ENCODE measurements around the gene NDUFAF5. TPM values are rescaled to one million over a fixed set of nuclear protein-coding genes. Genes with fewer than 3 reads are reported as not detected.
"Not testable (repeated sequence)": the region's sequence is repeated elsewhere in the genome, so short reads cannot be mapped to it uniquely, and the experiment has no call there.

The NDUFAF5 gene
- total RNA-seq, 1 donor from 2014 or later: 40.4 TPM

DNA sequence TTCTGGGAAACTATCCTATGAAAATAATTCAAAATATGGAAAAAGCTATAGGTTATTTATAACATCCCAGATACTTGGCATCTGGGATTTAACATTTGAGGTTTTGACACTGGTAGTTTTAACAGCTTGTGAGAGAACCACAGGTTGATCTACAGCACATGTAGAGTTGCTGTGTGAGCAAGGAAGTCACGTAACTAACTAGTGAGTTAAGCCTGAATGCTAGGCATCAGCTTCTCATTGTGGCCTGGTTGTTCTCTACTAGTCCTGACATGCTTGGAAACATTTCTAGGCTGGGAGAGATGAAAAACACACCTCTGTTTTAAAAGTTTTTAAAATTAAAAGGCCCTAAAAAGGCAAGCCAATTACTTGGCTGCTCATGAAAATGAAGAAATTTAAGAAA, 28.3 kb upstream of the NDUFAF5 start:
- DNase-seq (ENCODE audit: low spot score in 2 of 2, unreplicated experiment in 2 of 2): no peak
- no peaks in the 10 kb centered on the region for H3K27me3 Mint-ChIP-seq (ENCODE audit: low read depth)
- no peak overlapping the region for H3K4me3 Mint-ChIP-seq
- no peaks in the 10 kb centered on the region for H3K9me3 Mint-ChIP-seq
- TF ChIP-seq, protein P1, sequence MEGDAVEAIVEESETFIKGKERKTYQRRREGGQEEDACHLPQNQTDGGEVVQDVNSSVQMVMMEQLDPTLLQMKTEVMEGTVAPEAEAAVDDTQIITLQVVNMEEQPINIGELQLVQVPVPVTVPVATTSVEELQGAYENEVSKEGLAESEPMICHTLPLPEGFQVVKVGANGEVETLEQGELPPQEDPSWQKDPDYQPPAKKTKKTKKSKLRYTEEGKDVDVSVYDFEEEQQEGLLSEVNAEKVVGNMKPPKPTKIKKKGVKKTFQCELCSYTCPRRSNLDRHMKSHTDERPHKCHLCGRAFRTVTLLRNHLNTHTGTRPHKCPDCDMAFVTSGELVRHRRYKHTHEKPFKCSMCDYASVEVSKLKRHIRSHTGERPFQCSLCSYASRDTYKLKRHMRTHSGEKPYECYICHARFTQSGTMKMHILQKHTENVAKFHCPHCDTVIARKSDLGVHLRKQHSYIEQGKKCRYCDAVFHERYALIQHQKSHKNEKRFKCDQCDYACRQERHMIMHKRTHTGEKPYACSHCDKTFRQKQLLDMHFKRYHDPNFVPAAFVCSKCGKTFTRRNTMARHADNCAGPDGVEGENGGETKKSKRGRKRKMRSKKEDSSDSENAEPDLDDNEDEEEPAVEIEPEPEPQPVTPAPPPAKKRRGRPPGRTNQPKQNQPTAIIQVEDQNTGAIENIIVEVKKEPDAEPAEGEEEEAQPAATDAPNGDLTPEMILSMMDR (IDR thresholded peaks at IDR 0.05; ENCODE audit: unreplicated experiment): no peak
- peaks cover 21% of the 10 kb centered on the region for H3K36me3 Mint-ChIP-seq
- H3K27ac Mint-ChIP-seq: no peak overlapping the region
- H3K4me1 Mint-ChIP-seq: no peaks in the 10 kb centered on the region

DNA sequence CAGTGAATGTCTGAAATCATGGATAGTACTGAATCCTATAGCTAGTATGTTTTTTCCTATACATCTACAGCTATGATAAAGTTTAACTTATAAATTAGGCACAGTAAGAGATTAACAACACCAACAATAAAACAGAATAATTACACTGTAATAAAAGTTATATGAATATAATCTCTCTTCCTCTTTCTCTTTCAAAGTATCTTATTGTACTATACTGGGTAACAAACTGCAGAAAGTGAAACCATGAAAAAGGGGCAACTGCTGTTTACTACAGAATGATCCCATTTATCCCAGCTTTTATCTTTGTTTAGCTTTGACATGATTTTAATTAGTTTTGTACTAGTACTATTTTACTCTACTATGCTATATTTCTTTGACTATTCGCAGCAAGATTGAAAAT, 25.9 kb upstream of the NDUFAF5 start:
- H3K27ac Mint-ChIP-seq: no peak overlapping the region
- H3K9me3 Mint-ChIP-seq: no peaks in the 10 kb centered on the region
- H3K36me3 Mint-ChIP-seq: peaks cover 28% of the 10 kb centered on the region

DNA sequence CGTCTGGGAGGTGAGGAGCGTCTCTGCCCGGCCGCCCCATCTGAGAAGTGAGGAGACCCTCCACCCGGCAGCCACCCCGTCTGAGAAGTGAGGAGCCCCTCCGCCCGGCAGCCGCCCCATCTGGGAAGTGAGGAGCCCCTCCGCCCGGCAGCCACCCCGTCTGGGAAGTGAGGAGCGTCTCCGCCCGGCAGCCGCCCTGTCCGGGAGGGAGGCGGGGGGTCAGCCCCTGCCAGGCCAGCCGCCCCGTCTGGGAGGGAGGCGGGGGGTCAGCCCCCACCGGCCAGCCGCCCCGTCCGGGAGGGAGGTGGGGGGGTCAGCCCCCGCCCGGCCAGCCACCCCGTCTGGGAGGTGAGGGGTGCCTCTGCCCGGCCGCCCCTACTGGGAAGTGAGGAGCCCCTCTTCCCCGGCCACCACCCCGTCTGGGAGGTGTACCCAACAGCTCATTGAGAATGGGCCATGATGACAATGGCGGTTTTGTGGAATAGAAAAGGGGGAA, 24.3 kb upstream of the NDUFAF5 start:
- not testable (repeated sequence) for H3K27me3 Mint-ChIP-seq (ENCODE audit: low read depth); H3K4me1 Mint-ChIP-seq

More for the DNA sequence above, 25.9 kb upstream of the NDUFAF5 start:
- TF ChIP-seq, protein P1 (IDR thresholded peaks at IDR 0.05; ENCODE audit: unreplicated experiment): no peak
- no peaks in the 10 kb centered on the region for H3K27me3 Mint-ChIP-seq (ENCODE audit: low read depth)
- no peak for DNase-seq (ENCODE audit: low spot score in 2 of 2, unreplicated experiment in 2 of 2)
- H3K4me3 Mint-ChIP-seq: no peak overlapping the region
- no peaks in the 10 kb centered on the region for H3K4me1 Mint-ChIP-seq

DNA sequence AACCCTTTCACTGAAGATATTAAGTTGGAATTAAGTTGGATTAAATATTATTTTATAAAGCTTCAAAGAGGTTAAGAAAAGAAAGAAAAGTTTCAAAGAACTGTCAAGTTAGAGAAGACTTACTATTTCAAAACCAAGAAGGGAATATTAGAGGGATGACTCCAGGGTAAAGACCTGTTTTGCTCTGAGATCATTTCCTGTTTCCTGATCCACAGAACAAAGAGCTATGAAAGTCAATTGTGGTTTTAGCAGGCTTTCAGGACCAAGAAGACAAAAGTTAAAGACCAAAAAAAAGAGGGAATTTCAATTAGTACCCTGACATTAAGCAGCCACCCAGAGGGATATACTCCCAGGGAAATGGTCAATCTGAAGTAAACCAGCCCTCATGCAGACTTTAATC, 19.5 kb upstream of the NDUFAF5 start:
- no peak for DNase-seq (ENCODE audit: low spot score in 2 of 2, unreplicated experiment in 2 of 2)
- Mint-ChIP-seq H3K9me3 (peaks cover 26% of the 10 kb centered on the region), H3K27ac (no peak overlapping the region), H3K4me1 (no peaks in the 10 kb centered on the region), H3K27me3 (ENCODE audit: low read depth) (no peaks in the 10 kb centered on the region), H3K4me3 (no peak overlapping the region), H3K36me3 (peaks cover 54% of the 10 kb centered on the region)
- TF ChIP-seq, protein P1 (IDR thresholded peaks at IDR 0.05; ENCODE audit: unreplicated experiment): no peak

More for the DNA sequence above, 24.3 kb upstream of the NDUFAF5 start:
- H3K4me3 Mint-ChIP-seq; DNase-seq (ENCODE audit: low spot score in 2 of 2, unreplicated experiment in 2 of 2); H3K27ac Mint-ChIP-seq; H3K9me3 Mint-ChIP-seq: not testable (repeated sequence)
- H3K36me3 Mint-ChIP-seq: peaks cover 43% of the 10 kb centered on the region

DNA sequence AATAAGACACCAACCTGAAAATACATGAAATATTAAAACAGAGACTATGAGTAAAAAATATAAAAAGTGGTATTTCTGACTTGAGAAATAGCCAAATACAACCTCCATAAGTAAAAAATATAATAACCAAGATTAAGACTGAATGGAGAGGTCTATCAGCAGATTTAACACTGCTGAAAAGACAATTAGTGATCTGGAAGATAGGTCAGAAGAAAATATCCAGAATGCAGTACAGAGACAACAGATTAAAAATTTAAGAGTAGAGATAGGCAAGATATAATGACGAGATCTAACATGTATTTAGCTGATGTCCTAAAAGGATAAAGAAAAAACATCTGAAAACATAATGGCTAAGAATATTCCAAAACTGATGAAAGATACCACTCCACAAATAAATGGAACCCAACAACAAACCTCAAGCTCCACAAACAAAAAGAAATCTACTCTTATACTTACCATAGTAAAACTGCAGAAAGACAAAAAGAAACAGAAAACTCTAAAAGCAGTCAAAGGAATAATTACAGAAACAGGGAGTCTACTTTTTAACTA, 18.9 kb upstream of the NDUFAF5 start:
- H3K4me1 Mint-ChIP-seq: no peaks in the 10 kb centered on the region
- TF ChIP-seq, protein P1 (IDR thresholded peaks at IDR 0.05; ENCODE audit: unreplicated experiment): no peak
- H3K27me3 Mint-ChIP-seq (ENCODE audit: low read depth): no peaks in the 10 kb centered on the region
- no peak overlapping the region for H3K4me3 Mint-ChIP-seq
- DNase-seq (ENCODE audit: low spot score in 2 of 2, unreplicated experiment in 2 of 2): no peak
- peaks cover 26% of the 10 kb centered on the region for H3K9me3 Mint-ChIP-seq
- H3K27ac Mint-ChIP-seq: no peak overlapping the region
- peaks cover 56% of the 10 kb centered on the region for H3K36me3 Mint-ChIP-seq

DNA sequence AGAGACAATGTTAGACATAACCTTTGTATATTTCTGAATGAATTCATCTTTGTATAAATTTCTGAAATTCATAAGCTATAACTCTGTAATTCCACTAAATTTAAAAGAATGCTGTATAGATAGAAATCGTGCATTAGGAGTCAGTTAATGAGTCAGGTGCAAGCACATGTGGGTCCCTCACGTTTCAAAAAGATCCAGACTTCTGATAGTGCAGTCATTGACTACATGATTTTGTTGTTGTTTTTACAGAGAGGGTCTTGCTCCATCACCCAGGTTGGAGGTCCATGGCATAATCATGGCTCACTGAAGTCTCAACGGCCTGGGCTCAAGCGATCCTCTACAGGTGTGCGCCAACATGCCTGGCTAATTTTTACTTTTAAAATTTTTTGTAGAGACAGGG, 14.7 kb upstream of the NDUFAF5 start:
- Mint-ChIP-seq H3K36me3 (peaks cover 53% of the 10 kb centered on the region), H3K27ac (no peak overlapping the region)

More for the DNA sequence above, 14.7 kb upstream of the NDUFAF5 start:
- Mint-ChIP-seq H3K9me3 (peaks cover 22% of the 10 kb centered on the region), H3K4me3 (no peak overlapping the region), H3K27me3 (ENCODE audit: low read depth) (no peaks in the 10 kb centered on the region), H3K4me1 (peaks cover 1% of the 10 kb centered on the region)
- TF ChIP-seq, protein P1 (IDR thresholded peaks at IDR 0.05; ENCODE audit: unreplicated experiment): no peak
- DNase-seq (ENCODE audit: low spot score in 2 of 2, unreplicated experiment in 2 of 2): no peak
